ENCODE results near the gene NUDT2. TPM values are rescaled to one million over a fixed set of nuclear protein-coding genes. Genes with fewer than 3 reads are reported as not detected.

Gene NUDT2
- total RNA-seq, 1 experiment from 2014 or later = 10.1 TPM

GRCh38 chr9:34386656-34387055, 57.3 kb downstream of the NUDT2 start:
- Mint-ChIP-seq H3K4me1 (ENCODE audit: low read depth, unreplicated experiment) (no peaks in the 10 kb centered on the region), H3K27ac (ENCODE audit: unreplicated experiment) (no peak overlapping the region), H3K9me3 (ENCODE audit: low read depth, unreplicated experiment) (no peaks in the 10 kb centered on the region), H3K27me3 (ENCODE audit: unreplicated experiment) (peaks cover 32% of the 10 kb centered on the region), H3K36me3 (ENCODE audit: insufficient read depth, unreplicated experiment) (no peaks in the 10 kb centered on the region), H3K4me3 (ENCODE audit: low read depth, unreplicated experiment) (no peak overlapping the region)
- BruUV-seq (replicated peaks) = no TSS peak
- TF ChIP-seq, protein P1, sequence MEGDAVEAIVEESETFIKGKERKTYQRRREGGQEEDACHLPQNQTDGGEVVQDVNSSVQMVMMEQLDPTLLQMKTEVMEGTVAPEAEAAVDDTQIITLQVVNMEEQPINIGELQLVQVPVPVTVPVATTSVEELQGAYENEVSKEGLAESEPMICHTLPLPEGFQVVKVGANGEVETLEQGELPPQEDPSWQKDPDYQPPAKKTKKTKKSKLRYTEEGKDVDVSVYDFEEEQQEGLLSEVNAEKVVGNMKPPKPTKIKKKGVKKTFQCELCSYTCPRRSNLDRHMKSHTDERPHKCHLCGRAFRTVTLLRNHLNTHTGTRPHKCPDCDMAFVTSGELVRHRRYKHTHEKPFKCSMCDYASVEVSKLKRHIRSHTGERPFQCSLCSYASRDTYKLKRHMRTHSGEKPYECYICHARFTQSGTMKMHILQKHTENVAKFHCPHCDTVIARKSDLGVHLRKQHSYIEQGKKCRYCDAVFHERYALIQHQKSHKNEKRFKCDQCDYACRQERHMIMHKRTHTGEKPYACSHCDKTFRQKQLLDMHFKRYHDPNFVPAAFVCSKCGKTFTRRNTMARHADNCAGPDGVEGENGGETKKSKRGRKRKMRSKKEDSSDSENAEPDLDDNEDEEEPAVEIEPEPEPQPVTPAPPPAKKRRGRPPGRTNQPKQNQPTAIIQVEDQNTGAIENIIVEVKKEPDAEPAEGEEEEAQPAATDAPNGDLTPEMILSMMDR (IDR thresholded peaks at IDR 0.05; ENCODE audit: unreplicated experiment) = no peak
- intact Hi-C loops (cut with micrococcal nuclease; ENCODE audit: unreplicated experiment) = no loop called here
- CTCF ChIA-PET = no interaction called here
- no peak for DNase-seq

- TF ChIP-seq, protein P1 (IDR thresholded peaks at IDR 0.05; ENCODE audit: unreplicated experiment) = no peak
- Mint-ChIP-seq H3K36me3 (ENCODE audit: insufficient read depth, unreplicated experiment) (no peaks in the 10 kb centered on the region), H3K27me3 (ENCODE audit: unreplicated experiment) (peaks cover 26% of the 10 kb centered on the region), H3K9me3 (ENCODE audit: low read depth, unreplicated experiment) (no peaks in the 10 kb centered on the region), H3K27ac (ENCODE audit: unreplicated experiment) (no peak overlapping the region), H3K4me3 (ENCODE audit: low read depth, unreplicated experiment) (no peak overlapping the region), H3K4me1 (ENCODE audit: low read depth, unreplicated experiment) (no peaks in the 10 kb centered on the region)
- CTCF ChIA-PET = no interaction called here
- DNase-seq = no peak
- no TSS peak for BruUV-seq (replicated peaks)
- intact Hi-C loops (cut with micrococcal nuclease; ENCODE audit: unreplicated experiment) = no loop called here
These were observed 57.9 kb downstream of the NUDT2 start for GRCh38 chr9:34387239-34387638.

GRCh38 chr9:34392511-34392910, 63.1 kb downstream of the NUDT2 start:
- no peak overlapping the region for H3K4me3 Mint-ChIP-seq (ENCODE audit: low read depth, unreplicated experiment)
- H3K27me3 Mint-ChIP-seq (ENCODE audit: unreplicated experiment) = no peaks in the 10 kb centered on the region
- H3K27ac Mint-ChIP-seq (ENCODE audit: unreplicated experiment) = no peak overlapping the region
- DNase-seq = no peak
- TF ChIP-seq, protein P1 (IDR thresholded peaks at IDR 0.05; ENCODE audit: unreplicated experiment) = no peak
- H3K4me1 Mint-ChIP-seq (ENCODE audit: low read depth, unreplicated experiment) = no peaks in the 10 kb centered on the region
- CTCF ChIA-PET = no interaction called here
- H3K36me3 Mint-ChIP-seq (ENCODE audit: insufficient read depth, unreplicated experiment) = no peaks in the 10 kb centered on the region
- H3K9me3 Mint-ChIP-seq (ENCODE audit: low read depth, unreplicated experiment) = no peaks in the 10 kb centered on the region
- intact Hi-C loops (cut with micrococcal nuclease; ENCODE audit: unreplicated experiment) = no loop called here
- no TSS peak for BruUV-seq (replicated peaks)

Other genes with a start within 250 kb of the NUDT2 start
- 20.8 and 24.4 TPM in 2 replicates for gene DCAF12, start 202.9 kb upstream of the NUDT2 start, total RNA-seq (2022)
- gene UBAP1, start 150.5 kb upstream of the NUDT2 start, total RNA-seq (2022) = 29.4 and 30.7 TPM in 2 replicates
- 4.1 and 4.2 TPM in 2 replicates for gene KIF24, start 301 bp upstream of the NUDT2 start, total RNA-seq (2022)
- gene MYORG, start 47.3 kb downstream of the NUDT2 start, total RNA-seq (2022) = 11.5 and 12.5 TPM in 2 replicates
- gene FAM219A, start 129.0 kb downstream of the NUDT2 start, total RNA-seq (2022) = 10.3 and 13.1 TPM in 2 replicates
- not detected in 2 replicates for gene DNAI1, start 129.2 kb downstream of the NUDT2 start, total RNA-seq (2022)
- not detected in 2 replicates for gene ENHO, start 193.4 kb downstream of the NUDT2 start, total RNA-seq (2022)